Smooth muscle cell (in vitro differentiated cells): ENCODE results near the gene CYB5B. TPM values are rescaled to one million over a fixed set of nuclear protein-coding genes. Genes with fewer than 3 reads are reported as not detected.

Source experiments
- DNase-seq: peaks from one replicate; lab custom pipeline; 2025; ENCODE audit not compliant: unreplicated experiment; lab: John Stamatoyannopoulos, UW
- H2AFZ ChIP-seq: fragments of 200-600 bp; sonication (generic); 2 replicates; pipeline ENCODE4 v1.6.0; 2016; ENCODE audit warnings: antibody characterized with exemption, low read depth, mild to moderate bottlenecking
- H3F3A ChIP-seq: fragments of 200-600 bp; sonication (generic); 2 replicates; pipeline ENCODE4 v1.6.0; 2017; ENCODE audit warnings: antibody characterized with exemption, low read depth
- H3K27ac ChIP-seq: fragments of 200-600 bp; sonication (generic); 2 replicates; pipeline ENCODE4 v1.5.1; 2016; ENCODE audit warnings: low read depth, mild to moderate bottlenecking
- H3K27me3 ChIP-seq: fragments of 200-600 bp; sonication (generic); 2 replicates; pipeline ENCODE4 v1.6.1; 2016; ENCODE audit warnings: low read depth, mild to moderate bottlenecking
- H3K36me3 ChIP-seq: fragments of 200-600 bp; sonication (generic); 2 replicates; pipeline ENCODE4 v1.5.1; 2016; ENCODE audit warnings: low read depth
- H3K4me1 ChIP-seq: fragments of 200-600 bp; sonication (generic); 2 replicates; pipeline ENCODE4 v1.5.1; 2016; ENCODE audit warnings: low read depth
- H3K4me2 ChIP-seq: fragments of 200-600 bp; sonication (generic); 2 replicates; pipeline ENCODE4 v1.6.0; 2016; ENCODE audit warnings: mild to moderate bottlenecking
- H3K4me3 ChIP-seq: fragments of 200-600 bp; sonication (generic); 2 replicates; pipeline ENCODE4 v1.5.1; 2016; ENCODE audit warnings: mild to moderate bottlenecking
- H3K79me2 ChIP-seq: fragments of 200-600 bp; sonication (generic); 2 replicates; pipeline ENCODE4 v1.6.0; 2016; ENCODE audit warnings: low read depth, mild to moderate bottlenecking
- H3K9ac ChIP-seq: fragments of 200-600 bp; sonication (generic); 2 replicates; pipeline ENCODE4 v1.6.0; 2016; ENCODE audit warnings: low read depth
- H3K9me3 ChIP-seq: fragments of 200-600 bp; sonication (generic); replicated peaks from 2 replicates; pipeline ENCODE4 v1.5.1; 2016; ENCODE audit warnings: low read depth
- H4K20me1 ChIP-seq: fragments of 200-600 bp; sonication (generic); 2 replicates; pipeline ENCODE4 v1.6.0; 2016; ENCODE audit warnings: low read depth
- WGBS: methylation state at CpG from one replicate; pipeline ENCODE4 v1.1.7; 2016; ENCODE audit warnings: low lambda C conversion rate; 5-methylcytosine and 5-hydroxymethylcytosine counted together
- polyA plus RNA-seq: library from polyadenylated mRNA; unstranded; fragments of >200 nt; fragmentation: Nextera tagmentation; extraction: Ambion mirVana; gene quantifications from 2 replicates; pipeline ENCODE4 v1.2.1, GENCODE V29; 2016
- total RNA-seq: library from RNA; depleted of rRNA; stranded (reverse); fragments of >200 nt; gene quantifications from 2 replicates; pipeline ENCODE4 v1.2.3, GENCODE V29; 2014
- TF ChIP-seq, protein P1 (sequence below): fragments of 200-600 bp; sonication (generic); IDR thresholded peaks from 2 replicates; pipeline ENCODE4 v1.5.1; 2017; ENCODE audit warnings: borderline replicate concordance, mild to moderate bottlenecking, antibody characterized with exemption; ENCODE audit not compliant: insufficient read depth, poor library complexity, severe bottlenecking

The CYB5B gene
- total and polyA plus RNA-seq, 2 experiments from 2014 or later: 64.0 to 99.8 TPM

GRCh38 chr16:69513180-69513966 lies 89.0 kb downstream of the CYB5B start:
- 60% methylated on average over 2 of the region's 2 CpGs for WGBS
- H3K27ac ChIP-seq: peak overlapping the region; percentile 58
- H3K4me2 ChIP-seq: no peak overlapping the region
- no peaks in the 10 kb centered on the region for H3K79me2 ChIP-seq
- no peaks in the 10 kb centered on the region for H3K36me3 ChIP-seq
- no peaks in the 10 kb centered on the region for H3K27me3 ChIP-seq
- no peak overlapping the region for H3K9ac ChIP-seq
- no peak for DNase-seq
- H3K4me1 ChIP-seq: no peaks in the 10 kb centered on the region
- no peaks in the 10 kb centered on the region for H3K9me3 ChIP-seq
- no peak overlapping the region for H2AFZ ChIP-seq
- no peaks in the 10 kb centered on the region for H3F3A ChIP-seq
- no peak overlapping the region for H3K4me3 ChIP-seq
- no peaks in the 10 kb centered on the region for H4K20me1 ChIP-seq
- TF ChIP-seq, protein P1, sequence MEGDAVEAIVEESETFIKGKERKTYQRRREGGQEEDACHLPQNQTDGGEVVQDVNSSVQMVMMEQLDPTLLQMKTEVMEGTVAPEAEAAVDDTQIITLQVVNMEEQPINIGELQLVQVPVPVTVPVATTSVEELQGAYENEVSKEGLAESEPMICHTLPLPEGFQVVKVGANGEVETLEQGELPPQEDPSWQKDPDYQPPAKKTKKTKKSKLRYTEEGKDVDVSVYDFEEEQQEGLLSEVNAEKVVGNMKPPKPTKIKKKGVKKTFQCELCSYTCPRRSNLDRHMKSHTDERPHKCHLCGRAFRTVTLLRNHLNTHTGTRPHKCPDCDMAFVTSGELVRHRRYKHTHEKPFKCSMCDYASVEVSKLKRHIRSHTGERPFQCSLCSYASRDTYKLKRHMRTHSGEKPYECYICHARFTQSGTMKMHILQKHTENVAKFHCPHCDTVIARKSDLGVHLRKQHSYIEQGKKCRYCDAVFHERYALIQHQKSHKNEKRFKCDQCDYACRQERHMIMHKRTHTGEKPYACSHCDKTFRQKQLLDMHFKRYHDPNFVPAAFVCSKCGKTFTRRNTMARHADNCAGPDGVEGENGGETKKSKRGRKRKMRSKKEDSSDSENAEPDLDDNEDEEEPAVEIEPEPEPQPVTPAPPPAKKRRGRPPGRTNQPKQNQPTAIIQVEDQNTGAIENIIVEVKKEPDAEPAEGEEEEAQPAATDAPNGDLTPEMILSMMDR: no peak

GRCh38 chr16:69514356-69514755 lies 89.9 kb downstream of the CYB5B start:
- 91% methylated on average over 6 of the region's 6 CpGs for WGBS
- TF ChIP-seq, protein P1: no peak
- no peak overlapping the region for H3K4me3 ChIP-seq

More at GRCh38 chr16:69514356-69514755, 89.9 kb downstream of the CYB5B start:
- Histone ChIP-seq H3K36me3 (no peaks in the 10 kb centered on the region), H3K4me2 (no peak overlapping the region), H2AFZ (no peak overlapping the region), H3K9me3 (no peaks in the 10 kb centered on the region), H3K27me3 (no peaks in the 10 kb centered on the region), H3K9ac (no peak overlapping the region), H3K27ac (no peak overlapping the region), H3F3A (no peaks in the 10 kb centered on the region), H4K20me1 (no peaks in the 10 kb centered on the region), H3K4me1 (no peaks in the 10 kb centered on the region), H3K79me2 (no peaks in the 10 kb centered on the region)
- no peak for DNase-seq

Other genes starting within 250 kb of the CYB5B start
- gene SNTB2, start 237.5 kb upstream of the CYB5B start, total RNA-seq: 11.0 and 25.9 TPM in 2 replicates
- 17.1 and 19.2 TPM in 2 replicates for gene SNTB2, start 237.5 kb upstream of the CYB5B start, polyA plus RNA-seq
- 18.7 and 21.5 TPM in 2 replicates for gene VPS4A, start 113.3 kb upstream of the CYB5B start, total RNA-seq
- 39.9 and 48.1 TPM in 2 replicates for gene VPS4A, start 113.3 kb upstream of the CYB5B start, polyA plus RNA-seq
- 4.0 and 4.4 TPM in 2 replicates for gene PDF, start 94.0 kb upstream of the CYB5B start, total RNA-seq
- 5.4 and 12.2 TPM in 2 replicates for gene PDF, start 94.0 kb upstream of the CYB5B start, polyA plus RNA-seq
- 33.5 and 35.6 TPM in 2 replicates for gene COG8, start 85.1 kb upstream of the CYB5B start, total RNA-seq
- gene COG8, start 85.1 kb upstream of the CYB5B start, polyA plus RNA-seq: 26.6 and 37.2 TPM in 2 replicates
- 13.3 and 17.0 TPM in 2 replicates for gene NIP7, start 84.8 kb upstream of the CYB5B start, total RNA-seq
- gene NIP7, start 84.8 kb upstream of the CYB5B start, polyA plus RNA-seq: 20.0 and 20.3 TPM in 2 replicates
- gene TMED6, start 72.8 kb upstream of the CYB5B start, total RNA-seq: 0.27 TPM in 1 of 2 replicates, not detected in the other
- gene TMED6, start 72.8 kb upstream of the CYB5B start, polyA plus RNA-seq: 0.23 and 1.3 TPM in 2 replicates
- 13.5 and 17.8 TPM in 2 replicates for gene TERF2, start 38.6 kb upstream of the CYB5B start, total RNA-seq
- gene TERF2, start 38.6 kb upstream of the CYB5B start, polyA plus RNA-seq: 23.7 and 24.0 TPM in 2 replicates
- 33.5 and 44.3 TPM in 2 replicates for gene NFAT5, start 141.3 kb downstream of the CYB5B start, total RNA-seq
- gene NFAT5, start 141.3 kb downstream of the CYB5B start, polyA plus RNA-seq: 4.2 and 10.0 TPM in 2 replicates